ENCODE results near the gene HAPLN2.
"Not testable (repeated sequence)": the region's sequence is repeated elsewhere in the genome, so short reads cannot be mapped to it uniquely, and the experiment has no call there.

Gene HAPLN2

DNA sequence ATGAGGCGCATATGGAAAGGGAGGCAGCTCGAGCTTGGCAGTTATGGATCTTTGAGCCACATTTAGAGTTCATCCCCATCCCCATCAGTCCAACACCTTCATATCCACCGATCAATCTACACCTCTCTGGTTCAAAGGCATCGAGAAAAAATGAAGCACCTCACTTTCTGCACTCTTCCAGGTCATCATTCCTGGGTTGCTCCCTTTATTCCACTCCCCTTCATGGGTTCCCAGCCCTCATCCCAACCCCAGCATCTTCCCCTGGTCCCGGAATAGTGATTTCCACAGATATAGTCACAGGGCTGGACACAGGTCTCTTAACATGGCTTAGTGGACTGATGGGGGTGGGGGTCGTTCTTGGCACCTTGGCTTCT, 354 bp downstream of the HAPLN2 start:
- no peak for DNase-seq (ENCODE audit: low read depth in 2 of 2)

DNA sequence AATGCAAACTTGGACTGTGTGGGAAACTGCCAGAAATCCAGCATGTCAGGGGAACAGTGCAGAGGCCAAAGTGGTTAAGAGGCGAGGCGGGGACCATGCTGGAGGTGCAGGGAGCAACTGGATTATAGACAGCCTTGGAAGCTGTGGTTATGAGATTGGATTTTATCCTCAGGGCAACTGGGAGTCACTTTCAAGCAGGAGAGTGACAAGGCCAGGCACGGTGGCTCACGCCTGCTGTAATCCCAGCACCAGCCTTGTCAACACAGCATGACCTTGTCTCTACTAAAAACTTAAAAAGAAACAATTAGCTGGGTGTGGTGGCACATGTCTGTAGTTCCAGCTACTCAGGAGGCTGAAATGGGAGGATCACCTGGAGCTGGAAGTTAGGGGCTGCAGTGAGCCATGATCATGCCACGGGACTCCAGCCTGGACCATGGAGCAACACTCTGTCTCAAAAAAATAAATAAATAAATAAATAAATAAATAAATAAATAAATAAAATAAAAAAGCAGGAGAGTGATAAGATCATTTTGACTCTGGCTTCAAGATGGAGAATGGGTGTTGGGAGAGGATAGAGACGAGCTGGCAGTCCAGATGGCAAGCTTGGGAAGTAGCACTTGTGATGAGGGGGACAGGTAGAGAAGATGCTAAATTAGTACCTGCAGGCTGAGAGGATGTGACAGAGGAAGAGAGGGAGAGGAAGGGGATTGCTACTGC, 3.5 kb downstream of the HAPLN2 start:
- no peak for DNase-seq (ENCODE audit: low read depth in 2 of 2)

DNA sequence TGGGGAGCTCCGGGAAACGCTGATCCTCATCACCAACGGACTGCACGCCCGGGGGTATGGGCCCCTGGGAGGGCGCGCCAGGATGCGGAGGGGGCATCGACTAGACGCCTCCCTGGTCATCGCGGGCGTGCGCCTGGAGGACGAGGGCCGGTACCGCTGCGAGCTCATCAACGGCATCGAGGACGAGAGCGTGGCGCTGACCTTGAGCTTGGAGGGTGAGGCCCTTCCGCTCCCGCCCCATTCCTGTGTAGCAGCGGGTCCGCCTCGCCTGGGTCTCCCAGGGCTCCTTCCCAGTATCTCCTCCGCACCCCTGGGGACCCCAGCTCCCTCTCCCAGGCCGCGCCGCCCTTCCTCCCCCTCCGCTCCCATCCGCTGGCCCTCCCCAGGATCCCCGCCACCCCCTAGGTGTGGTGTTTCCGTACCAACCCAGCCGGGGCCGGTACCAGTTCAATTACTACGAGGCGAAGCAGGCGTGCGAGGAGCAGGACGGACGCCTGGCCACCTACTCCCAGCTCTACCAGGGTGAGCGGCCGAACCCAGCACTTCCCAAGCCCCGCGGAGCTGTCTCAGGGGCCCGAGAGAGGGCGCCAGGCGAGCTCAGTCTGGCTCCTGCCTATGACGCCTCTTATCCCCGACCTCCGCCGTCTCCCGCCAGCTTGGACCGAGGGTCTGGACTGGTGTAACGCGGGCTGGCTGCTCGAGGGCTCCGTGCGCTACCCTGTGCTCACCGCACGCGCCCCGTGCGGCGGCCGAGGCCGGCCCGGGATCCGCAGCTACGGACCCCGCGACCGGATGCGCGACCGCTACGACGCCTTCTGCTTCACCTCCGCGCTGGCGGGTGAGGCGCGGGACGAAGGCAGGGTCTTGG, 5.0 kb downstream of the HAPLN2 start:
- peak in 1 of 2 donors; percentile 40 for DNase-seq (ENCODE audit: low read depth in 2 of 2)

DNA sequence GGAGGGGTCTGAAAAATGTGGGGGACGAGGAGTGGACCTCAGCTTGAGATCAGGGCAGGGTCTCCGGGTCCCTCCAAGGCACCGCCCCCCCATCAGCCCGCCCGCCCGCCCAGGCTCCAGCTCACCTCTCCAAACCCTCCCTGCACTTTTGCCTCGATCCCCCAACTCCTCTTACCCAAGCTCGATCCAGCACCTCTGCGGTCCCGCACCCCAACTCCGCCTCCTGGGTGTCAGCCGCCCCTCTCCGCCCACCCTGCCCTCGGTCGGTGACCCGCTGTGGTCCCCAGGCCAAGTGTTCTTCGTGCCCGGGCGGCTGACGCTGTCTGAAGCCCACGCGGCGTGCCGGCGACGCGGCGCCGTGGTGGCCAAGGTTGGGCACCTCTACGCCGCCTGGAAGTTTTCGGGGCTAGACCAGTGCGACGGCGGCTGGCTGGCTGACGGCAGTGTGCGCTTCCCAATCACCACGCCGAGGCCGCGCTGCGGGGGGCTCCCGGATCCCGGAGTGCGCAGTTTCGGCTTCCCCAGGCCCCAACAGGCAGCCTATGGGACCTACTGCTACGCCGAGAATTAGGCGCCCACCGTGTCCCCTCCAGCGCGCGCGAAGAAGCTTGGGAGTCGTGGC, 5.7 kb downstream of the HAPLN2 start:
- DNase-seq (ENCODE audit: low read depth in 2 of 2): no peak

DNA sequence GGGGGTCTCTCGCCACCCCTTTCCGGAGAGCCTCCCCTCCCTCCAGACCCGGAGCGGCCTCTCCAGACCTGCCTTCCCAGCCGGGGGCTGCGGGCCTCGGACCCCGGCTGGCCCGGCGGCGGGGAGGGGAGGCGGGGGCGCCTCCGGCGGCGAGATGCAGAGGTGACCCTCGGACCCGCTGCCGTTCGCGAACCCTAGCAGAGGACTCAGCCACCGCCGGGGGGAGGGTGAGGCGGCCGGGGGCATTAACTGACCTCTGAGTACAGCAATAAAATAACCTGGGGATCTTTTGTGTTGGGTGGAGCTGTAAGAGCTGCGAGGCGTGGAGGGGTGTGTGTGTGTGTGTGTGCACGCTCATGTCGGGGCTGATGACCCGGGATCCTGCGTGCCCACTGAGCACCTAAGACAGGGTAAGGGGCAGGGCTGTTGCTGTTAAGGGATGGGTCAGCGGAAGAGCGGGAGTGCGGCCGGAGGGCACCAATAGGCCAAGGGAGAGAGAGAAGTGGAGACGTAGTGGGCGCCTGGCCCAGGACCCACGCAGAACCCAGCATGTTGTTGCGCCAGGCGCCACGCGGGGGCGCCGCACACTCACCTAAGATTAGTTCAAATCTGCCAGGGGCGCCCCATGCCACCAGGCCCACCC, 6.3 kb downstream of the HAPLN2 start:
- DNase-seq (ENCODE audit: low read depth in 2 of 2): peak; percentile 44 to 52

DNA sequence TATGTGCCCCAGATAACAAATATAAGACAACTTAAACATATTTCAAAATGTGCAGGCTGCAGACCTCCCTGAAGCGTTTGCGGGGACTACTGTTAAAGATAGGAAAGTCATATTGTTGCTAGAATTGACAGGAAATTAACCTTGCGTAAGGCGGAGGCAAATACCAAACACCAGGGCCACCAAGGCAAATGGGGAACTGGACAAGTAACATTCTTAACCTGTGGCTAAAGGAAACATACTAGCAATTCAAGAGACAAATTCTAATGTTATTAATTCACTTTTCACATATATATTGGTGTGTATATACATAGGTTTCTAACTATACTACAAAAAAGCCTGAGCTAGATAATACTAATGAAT, 6.8 kb downstream of the HAPLN2 start:
- no peak for DNase-seq (ENCODE audit: low read depth in 2 of 2)

DNA sequence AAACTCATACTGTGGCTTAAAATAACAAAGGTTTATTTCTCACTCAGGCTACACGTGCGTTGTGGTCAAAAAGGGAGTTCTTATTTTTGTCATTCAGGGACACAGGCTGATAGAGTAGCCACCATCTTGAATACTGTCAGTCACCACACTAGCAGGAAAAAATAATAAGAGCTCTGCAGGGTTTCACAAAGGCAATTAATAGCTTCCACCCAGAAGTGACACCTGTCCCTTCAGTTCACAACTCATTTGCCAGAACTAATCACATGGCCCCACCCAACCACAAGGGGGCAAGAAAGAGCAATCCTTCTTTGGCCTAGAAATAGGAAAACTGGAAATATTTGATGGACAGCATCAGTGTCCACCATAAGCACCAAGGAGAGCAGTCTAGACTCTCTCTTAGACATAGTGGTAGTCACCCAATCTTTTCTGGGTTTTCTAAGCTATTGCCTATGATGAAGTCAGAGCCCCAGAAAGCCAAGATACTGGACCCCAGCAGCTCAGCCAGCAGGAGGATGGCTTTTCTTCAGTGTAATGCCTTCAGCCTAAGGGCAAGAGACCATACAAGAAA, 8.2 kb downstream of the HAPLN2 start:
- DNase-seq (ENCODE audit: low read depth in 2 of 2): no peak

DNA sequence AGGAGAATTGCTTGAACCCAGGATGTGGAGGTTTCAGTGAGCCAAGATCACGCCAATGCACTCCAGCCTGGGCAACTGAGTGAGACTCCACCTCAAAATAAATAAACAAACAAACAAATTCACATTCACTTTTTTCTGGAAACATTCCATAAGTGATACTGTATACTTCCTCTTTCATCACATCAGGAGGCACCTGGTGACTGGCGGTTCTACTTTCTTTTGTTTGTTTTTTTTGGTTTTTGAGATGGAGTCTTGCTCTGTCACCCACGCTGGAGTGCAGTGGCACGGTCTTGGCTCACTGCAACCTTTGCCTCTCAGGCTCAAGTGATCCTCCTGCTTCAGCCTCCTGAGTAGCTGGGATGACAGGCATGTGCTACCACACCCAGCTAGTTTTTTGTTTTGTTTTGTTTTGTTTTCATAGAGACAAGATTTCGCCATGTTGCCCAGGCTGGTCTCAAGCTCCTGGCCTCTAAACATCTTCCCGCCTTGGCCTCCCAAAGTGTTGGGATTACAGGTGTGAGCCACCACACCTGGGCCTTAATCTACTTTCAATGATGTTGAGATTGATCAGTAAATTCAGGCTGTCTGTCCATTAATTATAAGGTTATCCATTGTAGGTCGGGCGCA, 10.7 kb downstream of the HAPLN2 start:
- no peak for DNase-seq (ENCODE audit: low read depth in 2 of 2)

DNA sequence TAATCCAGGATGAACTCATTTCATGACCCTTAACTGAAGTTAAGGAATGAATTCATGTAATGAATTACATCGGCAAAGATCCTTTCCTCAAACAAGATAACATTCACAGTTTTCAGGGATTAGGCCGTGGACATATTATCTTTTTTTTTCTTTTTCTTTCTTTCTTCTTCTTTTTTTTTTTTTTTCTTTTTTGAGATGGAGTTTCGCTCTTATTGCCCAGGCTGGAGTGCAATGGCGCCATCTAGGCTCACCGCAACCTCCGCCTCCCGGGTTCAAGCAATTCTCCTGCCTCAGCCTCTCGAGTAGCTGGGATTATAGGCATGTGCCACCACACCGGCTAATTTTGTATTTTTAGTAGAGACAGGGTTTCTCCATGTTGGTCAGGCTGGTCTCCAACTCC, 11.9 kb downstream of the HAPLN2 start:
- not testable (repeated sequence) for DNase-seq (ENCODE audit: low read depth in 2 of 2)

DNA sequence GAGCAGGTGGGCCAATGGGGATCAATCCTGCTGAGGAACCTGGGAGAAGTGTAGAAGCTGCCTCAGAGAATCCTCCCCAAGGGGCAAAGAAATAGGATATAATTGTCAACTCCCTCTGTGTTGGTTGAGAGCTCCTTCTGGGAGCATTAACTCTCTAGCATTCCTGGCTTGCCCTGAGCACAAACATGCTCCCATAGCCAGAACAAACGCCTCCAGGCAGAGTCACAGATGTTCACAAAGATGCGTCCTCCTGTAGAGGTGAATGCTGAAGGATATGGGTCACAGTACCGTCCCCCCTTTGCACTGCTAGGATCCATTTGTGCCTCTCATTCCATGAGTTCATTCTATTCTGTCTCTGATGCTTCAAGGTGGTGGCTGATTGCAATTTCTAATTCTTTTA, 13.1 kb downstream of the HAPLN2 start:
- no peak for DNase-seq (ENCODE audit: low read depth in 2 of 2)

DNA sequence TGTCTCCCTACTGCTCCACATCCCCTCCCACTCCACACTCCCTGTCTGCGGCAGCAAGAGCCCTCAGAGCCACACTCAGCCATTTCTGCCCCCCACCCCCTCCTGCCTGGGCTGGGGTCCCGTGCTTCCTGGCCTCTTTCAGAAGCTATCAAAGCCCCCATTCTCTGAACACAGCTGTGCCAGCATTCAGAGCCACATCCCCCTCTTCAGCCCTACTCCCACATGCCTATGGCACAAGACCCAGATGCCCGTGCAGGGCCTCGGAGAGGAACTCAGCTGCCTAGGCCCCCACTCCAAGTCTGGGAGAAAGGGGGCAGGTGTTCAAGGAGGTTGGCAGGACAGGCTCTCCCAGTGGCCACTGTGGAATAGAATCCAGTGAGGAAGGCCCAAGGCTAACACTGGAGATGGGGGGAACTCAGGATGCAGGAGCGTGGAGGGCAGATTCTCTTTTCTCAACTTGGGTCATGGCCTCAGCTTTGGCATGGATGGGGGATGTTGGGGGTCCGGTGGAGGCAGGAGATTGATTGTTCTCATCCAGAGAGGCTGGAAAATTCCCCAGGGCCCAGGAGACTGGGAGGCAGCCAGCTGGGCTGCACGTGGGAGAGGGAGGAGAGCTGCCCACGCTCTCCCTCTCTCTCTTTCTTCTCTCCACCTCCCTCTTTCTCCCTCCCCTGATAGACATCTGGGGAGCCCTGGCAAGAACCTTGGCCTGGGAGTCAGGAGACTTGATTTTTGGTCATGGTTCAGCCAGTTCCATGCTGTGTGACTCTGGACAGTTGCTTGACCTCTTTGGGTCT, 19.2 kb downstream of the HAPLN2 start:
- DNase-seq (ENCODE audit: low read depth in 2 of 2): no peak

DNA sequence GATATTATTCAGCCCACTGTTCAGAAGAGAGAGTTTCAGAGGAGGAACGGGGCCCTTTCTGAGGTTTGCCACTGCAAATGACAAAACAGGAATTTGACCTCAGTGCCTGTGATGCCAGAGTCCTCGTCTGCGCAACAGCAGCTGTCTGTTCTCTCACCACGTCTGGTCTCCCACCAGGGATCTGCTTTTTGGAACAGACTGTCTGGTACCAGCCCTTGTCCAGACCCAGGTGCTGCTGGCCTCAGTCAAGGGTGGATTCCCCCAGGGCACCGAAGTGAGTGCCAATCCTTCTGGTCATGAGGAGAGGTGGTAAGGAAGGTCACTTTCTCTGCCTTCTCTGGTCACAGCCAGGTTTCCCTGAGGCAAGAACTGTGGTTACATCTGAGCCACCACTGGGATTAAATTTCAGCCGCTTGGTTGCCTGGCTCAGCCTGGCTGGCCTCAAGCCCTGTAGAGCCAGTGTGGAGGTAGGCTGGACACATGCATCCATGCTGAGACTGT, 20.4 kb downstream of the HAPLN2 start:
- DNase-seq (ENCODE audit: low read depth in 2 of 2): no peak

DNA sequence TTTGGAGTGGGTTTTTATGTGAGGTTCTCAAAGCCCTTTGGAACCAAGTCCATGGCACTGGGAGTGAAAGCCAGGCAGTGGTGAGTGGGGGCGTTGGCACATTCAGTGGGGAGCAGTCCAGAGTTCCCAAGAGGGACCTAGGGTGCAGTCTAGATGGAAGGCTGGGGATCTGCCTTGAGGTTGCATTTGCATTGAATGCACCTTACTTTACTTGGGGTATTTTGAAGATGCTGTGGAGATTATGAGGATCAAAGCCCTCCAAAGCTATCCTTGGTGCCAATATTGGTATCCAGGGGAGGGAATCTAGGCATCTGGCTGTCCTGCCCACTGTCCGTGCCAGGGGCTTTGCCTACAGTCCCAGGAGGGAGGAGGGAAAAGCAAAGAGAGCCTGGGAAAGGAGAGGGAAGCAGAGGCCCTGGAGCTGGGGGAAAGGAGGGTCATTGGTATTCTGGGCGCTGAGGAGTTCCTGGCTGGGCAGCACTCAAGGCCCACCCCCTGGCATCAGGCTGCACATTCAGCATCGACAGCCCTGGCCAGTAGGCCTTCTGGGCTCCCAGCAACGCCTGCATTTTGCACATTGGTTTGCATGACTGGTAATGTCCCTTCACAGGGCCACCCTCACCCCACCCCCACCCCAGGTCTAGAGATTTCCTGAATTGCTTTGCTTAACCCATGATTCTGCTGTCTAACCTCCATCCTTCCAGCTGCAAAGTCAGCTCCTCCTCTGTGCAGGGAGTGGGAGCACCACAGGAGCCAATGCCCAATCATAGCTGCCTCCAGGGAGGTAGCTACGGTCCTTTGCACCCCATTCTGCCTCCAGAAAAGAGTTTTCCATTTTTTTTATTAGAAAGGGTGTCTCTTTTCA, 21.9 kb downstream of the HAPLN2 start:
- no peak for DNase-seq (ENCODE audit: low read depth in 2 of 2)

DNA sequence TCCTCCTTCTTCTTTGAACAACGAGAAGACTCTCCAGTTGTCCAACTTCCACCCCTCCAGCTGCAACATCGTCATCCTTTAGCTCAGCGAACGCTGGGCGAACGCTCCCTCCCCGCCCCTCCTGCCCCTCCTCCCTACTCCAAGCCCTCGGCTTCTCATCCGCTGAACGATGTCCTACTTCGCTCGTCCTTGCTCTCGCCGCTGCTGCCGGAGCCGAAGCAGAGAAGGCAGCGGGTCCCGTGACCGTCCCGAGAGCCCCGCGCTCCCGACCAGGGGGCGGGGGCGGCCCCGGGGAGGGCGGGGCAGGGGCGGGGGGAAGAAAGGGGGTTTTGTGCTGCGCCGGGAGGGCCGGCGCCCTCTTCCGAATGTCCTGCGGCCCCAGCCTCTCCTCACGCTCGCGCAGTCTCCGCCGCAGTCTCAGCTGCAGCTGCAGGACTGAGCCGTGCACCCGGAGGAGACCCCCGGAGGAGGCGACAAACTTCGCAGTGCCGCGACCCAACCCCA, 22.6 kb downstream of the HAPLN2 start, which contains the start of gene BCAN:
BCAN (plus strand) TSS at position 357 of the 504 bp plus-strand sequence. CDS start 3,938 bp downstream, outside the sequence.
- DNase-seq (ENCODE audit: low read depth in 2 of 2): no peak

DNA sequence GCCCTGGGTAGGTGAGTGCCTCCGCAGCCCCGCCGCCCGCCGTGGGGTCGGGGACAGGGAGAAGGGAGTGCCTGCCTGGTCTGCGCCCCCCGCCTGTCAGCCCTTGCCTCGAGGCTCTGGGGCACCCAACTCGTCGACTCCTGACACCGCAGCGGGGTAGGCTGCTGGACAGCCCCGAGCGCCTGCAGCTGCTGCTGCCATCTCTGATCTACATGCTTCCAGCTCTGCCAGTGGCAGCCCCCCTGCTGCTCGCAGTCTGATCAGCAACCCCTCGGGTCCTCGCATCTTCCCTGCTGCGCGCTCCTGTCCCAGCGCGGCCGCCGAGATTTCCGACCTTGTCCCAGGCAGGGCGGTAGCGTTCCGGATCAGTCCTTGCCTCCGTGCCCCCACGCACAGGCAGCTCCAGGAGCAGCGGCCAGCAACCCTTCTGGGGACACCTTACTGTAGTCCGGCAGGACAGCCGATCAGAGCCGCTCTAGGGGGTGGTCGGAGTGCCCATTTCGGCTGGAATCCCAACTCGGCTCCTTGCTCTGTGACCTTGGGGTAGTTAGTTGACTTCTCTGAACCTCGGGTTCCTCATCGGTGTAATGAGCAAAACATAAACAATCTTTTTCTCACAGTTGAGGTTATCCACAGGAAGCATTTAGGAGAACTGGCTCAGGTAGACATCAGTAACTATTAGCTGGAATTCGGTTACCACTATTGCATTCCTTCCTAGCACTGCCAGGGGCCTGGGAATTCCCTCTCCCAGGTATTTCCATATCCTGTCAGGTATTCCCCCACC, 23.2 kb downstream of the HAPLN2 start:
- DNase-seq (ENCODE audit: low read depth in 2 of 2): no peak

DNA sequence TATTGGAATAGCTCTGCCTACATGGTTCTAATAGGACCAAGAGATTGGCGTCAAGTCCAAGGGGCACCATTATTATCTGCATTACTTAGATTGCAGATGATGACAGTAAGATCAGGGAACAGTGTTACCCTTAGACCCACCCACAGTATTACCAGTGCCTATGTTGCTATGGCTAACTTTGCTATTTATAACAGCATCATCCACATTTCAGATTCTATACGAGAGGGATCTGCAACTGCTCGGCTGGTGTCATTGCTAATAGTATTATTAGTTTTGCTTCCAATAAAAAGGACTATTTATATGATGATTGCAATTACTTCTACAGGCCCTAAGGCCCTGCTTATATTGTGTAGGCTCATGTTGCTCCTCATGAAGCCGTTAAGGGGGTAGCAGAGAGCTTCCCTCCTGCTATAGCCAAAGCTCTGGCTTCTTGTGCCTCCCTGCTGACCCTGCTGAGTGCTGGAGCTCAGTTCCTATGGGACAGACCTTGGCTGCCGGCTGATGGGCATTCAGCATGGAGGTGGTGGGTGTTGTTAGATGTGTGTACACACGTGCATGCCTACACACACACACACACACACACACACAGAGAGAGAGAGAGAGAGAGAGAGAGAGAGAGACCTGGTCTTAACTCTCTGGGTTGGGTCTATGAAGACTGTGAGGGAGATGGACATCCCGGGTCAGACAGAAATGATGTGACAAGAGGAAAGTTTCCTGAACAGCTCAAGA, 24.0 kb downstream of the HAPLN2 start:
- no peak for DNase-seq (ENCODE audit: low read depth in 2 of 2)

DNA sequence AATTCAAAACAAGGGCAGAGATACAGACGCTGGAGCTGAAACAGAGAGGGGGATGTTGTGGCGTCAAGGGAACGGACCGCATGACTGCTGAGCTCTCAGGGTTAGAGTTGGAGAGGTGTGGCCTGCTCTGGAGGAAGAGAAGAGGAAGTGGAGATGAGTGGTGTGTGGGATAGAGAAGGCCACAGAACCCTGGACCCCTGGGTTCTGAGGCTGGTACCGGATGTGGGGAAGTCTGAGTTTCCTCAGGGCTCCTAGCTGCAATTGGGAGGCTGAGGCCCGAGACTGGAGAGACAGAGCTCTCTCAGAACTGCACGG, 24.5 kb downstream of the HAPLN2 start:
- DNase-seq (ENCODE audit: low read depth in 2 of 2): no peak

DNA sequence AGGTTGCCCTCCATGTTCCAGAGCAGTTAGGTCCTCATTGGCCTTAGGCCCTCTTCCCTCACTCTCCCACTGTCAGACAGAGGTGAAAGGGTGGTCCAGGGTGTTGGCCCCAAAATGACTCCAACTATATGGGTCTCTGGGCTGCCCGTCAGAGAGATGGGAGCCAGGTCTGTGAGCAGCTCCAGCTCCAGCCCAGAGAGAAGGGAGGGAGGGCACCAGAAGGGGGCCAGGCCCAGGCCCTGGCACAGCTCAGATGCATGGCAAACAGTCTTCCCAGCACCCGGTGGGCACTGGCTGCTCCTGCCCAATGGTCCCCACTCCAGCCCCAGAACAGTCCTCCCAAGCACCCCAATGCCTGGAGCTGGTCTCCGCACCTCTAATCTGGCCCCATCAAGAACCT, 24.9 kb downstream of the HAPLN2 start:
- DNase-seq (ENCODE audit: low read depth in 2 of 2): no peak

All from stimulated activated CD8-positive, alpha-beta memory T cell treated with anti-CD3 and anti-CD28 coated beads, Interleukin-2, amount 100 ng/mL, for 48 hours (primary cell).